HCT116 (cell line): Measurements from ENCODE around the gene CDK8. TPM values are rescaled to one million over a fixed set of nuclear protein-coding genes. Genes with fewer than 3 reads are reported as not detected.

Experiments used
- ATAC-seq: fragments of 200-7000 bp; cut with Tn5 transposase; 2 replicates; pipeline ENCODE4 v1.9.1; 2020; ENCODE audit warnings: mild to moderate bottlenecking, moderate library complexity
- BruUV-seq: library from RNA; stranded (reverse); fragments of 400-500 nt; replicated peaks from 2 replicates; lab custom pipeline; 2021; lab: Mats Ljungman, UMichigan
- CTCF ChIA-PET: fragments of 300-600 bp; sonication (Branson Sonifier 250); formaldehyde crosslinking; loops from one replicate; lab custom pipeline; 2021; ENCODE audit warnings: antibody characterized with exemption; lab: Charles Lee
- POLR2A ChIA-PET: fragments of 300-600, 350-600 bp; sonication (Branson Sonifier 250); formaldehyde crosslinking; loops from one replicate; lab custom pipeline; 2021; ENCODE audit warnings: antibody characterized with exemption; lab: Charles Lee
- RAD21 ChIA-PET, 2 experiments: fragments of 300-600 bp; sonication (Branson Sonifier 250); formaldehyde crosslinking; loops; one replicate each; lab custom pipeline; 2023; ENCODE audit warnings: low total read pairs in 2 of 2; ENCODE audit not compliant: uncharacterized antibody in 2 of 2, unreplicated experiment in 2 of 2, low non-redundant PET in 1 of 2; lab: Charles Lee
- DNase-seq: peaks from one replicate; pipeline ENCODE4 v3.0.0-alpha.2; 2010; ENCODE audit warnings: low read depth, low spot score
- H2AFZ ChIP-seq: fragments of 200-600 bp; shearing (Covaris generic), sonication (generic); 2 replicates; pipeline ENCODE4 v1.6.1; 2017; ENCODE audit warnings: low read depth, mixed run types, mixed read lengths, antibody characterized with exemption, low read length; ENCODE audit not compliant: poor library complexity, severe bottlenecking
- H3K27ac ChIP-seq: 2 replicates; pipeline ENCODE4 v1.5.1; 2012; ENCODE audit warnings: low read depth, low read length
- H3K27me3 ChIP-seq: fragments of 200-600 bp; sonication (generic); 2 replicates; pipeline ENCODE4 v1.6.1; 2016; ENCODE audit warnings: mixed run types, low read length, mixed read lengths; ENCODE audit not compliant: insufficient read depth
- H3K36me3 ChIP-seq, 2 experiments: fragments of 200-500 bp in 1 of 2; fragments of 200-600 bp in 1 of 2; sonication (Bioruptor generic) in 1 of 2; sonication (generic) in 1 of 2; 2 replicates each; pipeline versions ENCODE4 v1.5.1 to v1.6.1; 2014 to 2016; ENCODE audit warnings: low read length in 2 of 2, inconsistent platforms in 1 of 2, mixed read lengths in 1 of 2, mixed run types in 1 of 2; ENCODE audit not compliant: insufficient read depth in 2 of 2, control insufficient read depth in 1 of 2
- H3K4me1 ChIP-seq, 2 experiments: fragments of 200-600 bp in 1 of 2; sonication (generic) in 1 of 2; 2 replicates each; pipeline versions ENCODE4 v1.5.1 to v1.6.1; 2012 to 2017; ENCODE audit warnings: low read length in 2 of 2, inconsistent platforms in 1 of 2, mild to moderate bottlenecking in 1 of 2, mixed read lengths in 1 of 2, mixed run types in 1 of 2, moderate library complexity in 1 of 2; ENCODE audit not compliant: insufficient read depth in 2 of 2, control insufficient read depth in 1 of 2
- H3K4me2 ChIP-seq: fragments of 200-600 bp; sonication (generic); 2 replicates; pipeline ENCODE4 v1.6.1; 2017; ENCODE audit warnings: mixed run types, low read length, mixed read lengths
- H3K4me3 ChIP-seq, 2 experiments: fragments of 200-600 bp in 1 of 2; sonication (generic) in 1 of 2; replicated peaks in 1 of 2; 2 replicates each; pipeline ENCODE4 v1.5.1; 2011 to 2016; ENCODE audit warnings: low read length in 2 of 2, control low read depth in 1 of 2, low read depth in 1 of 2, mild to moderate bottlenecking in 1 of 2, mixed read lengths in 1 of 2, mixed run types in 1 of 2
- H3K79me2 ChIP-seq: fragments of 200-600 bp; sonication (generic); 2 replicates; pipeline ENCODE4 v1.6.1; 2017; ENCODE audit warnings: mild to moderate bottlenecking, mixed run types, low read length, moderate library complexity, mixed read lengths; ENCODE audit not compliant: insufficient read depth
- H3K9ac ChIP-seq: fragments of 200-600 bp; sonication (generic); 2 replicates; pipeline ENCODE4 v1.6.1; 2016; ENCODE audit warnings: low read length, mixed read lengths
- H3K9me2 ChIP-seq: fragments of 200-600 bp; sonication (generic), shearing (Covaris generic); 2 replicates; pipeline ENCODE4 v1.6.1; 2017; ENCODE audit warnings: mixed run types, mild to moderate bottlenecking, moderate library complexity; ENCODE audit not compliant: insufficient read depth
- H3K9me3 ChIP-seq, 2 experiments: fragments of 200-500 bp in 1 of 2; fragments of 200-600 bp in 1 of 2; sonication (Bioruptor generic) in 1 of 2; sonication (generic) in 1 of 2; 2 replicates each; pipeline ENCODE4 v1.6.1; 2014 to 2017; ENCODE audit warnings: low read length in 2 of 2, mixed read lengths in 2 of 2, inconsistent platforms in 1 of 2, low read depth in 1 of 2, mild to moderate bottlenecking in 1 of 2, mixed run types in 1 of 2, moderate library complexity in 1 of 2; ENCODE audit not compliant: control insufficient read depth in 1 of 2, insufficient read depth in 1 of 2
- H4K20me1 ChIP-seq: fragments of 200-600 bp; sonication (generic), shearing (Covaris generic); 2 replicates; pipeline ENCODE4 v1.6.1; 2017; ENCODE audit warnings: mixed run types, mild to moderate bottlenecking, moderate library complexity; ENCODE audit not compliant: insufficient read depth
- CEBPB ChIP-seq: IDR thresholded peaks from 2 replicates; pipeline ENCODE4 v1.6.1; 2012; ENCODE audit warnings: low read depth
- EGR1 ChIP-seq: IDR thresholded peaks from 2 replicates; pipeline ENCODE4 v1.6.1; 2012; ENCODE audit warnings: low read depth
- ELF1 ChIP-seq: IDR thresholded peaks from 2 replicates; pipeline ENCODE4 v1.6.1; 2012; ENCODE audit warnings: low read depth, borderline replicate concordance
- EZH2 ChIP-seq: fragments of 200-600 bp; sonication (generic); IDR thresholded peaks from 2 replicates; pipeline ENCODE4 v1.6.1; 2017; ENCODE audit warnings: antibody characterized with exemption, mixed run types
- FOSL1 ChIP-seq: IDR thresholded peaks from 2 replicates; pipeline ENCODE4 v1.6.1; 2012; ENCODE audit warnings: low read depth
- POLR2A ChIP-seq: IDR thresholded peaks from 2 replicates; pipeline ENCODE4 v1.7.0; 2011; ENCODE audit warnings: borderline replicate concordance; ENCODE audit not compliant: insufficient read depth, insufficient read length; ENCODE audit errors: extremely low read depth
- POLR2AphosphoS5 ChIP-seq: IDR thresholded peaks from 2 replicates; pipeline ENCODE4 v1.6.1; 2011; ENCODE audit warnings: mild to moderate bottlenecking, low read depth, low read length, moderate library complexity
- SIN3A ChIP-seq: IDR thresholded peaks from 2 replicates; pipeline ENCODE4 v1.6.1; 2012; ENCODE audit warnings: low read depth
- SP1 ChIP-seq: IDR thresholded peaks from 2 replicates; pipeline ENCODE4 v1.6.1; 2012; ENCODE audit warnings: low read depth
- SRF ChIP-seq: IDR thresholded peaks from 2 replicates; pipeline ENCODE4 v1.6.1; 2012; ENCODE audit warnings: low read depth
- TCF7L2 ChIP-seq: IDR thresholded peaks from 2 replicates; pipeline ENCODE4 v1.7.0; 2011; ENCODE audit warnings: borderline replicate concordance, inconsistent platforms; ENCODE audit not compliant: insufficient read depth, insufficient read length; ENCODE audit errors: extremely low read depth
- YY1 ChIP-seq: IDR thresholded peaks from 2 replicates; pipeline ENCODE4 v1.6.1; 2011; ENCODE audit warnings: low read length, low read depth, moderate library complexity, mild to moderate bottlenecking; ENCODE audit not compliant: insufficient replicate concordance; ENCODE audit errors: extremely low read depth
- ZFX ChIP-seq: fragments of 450-650 bp; IDR thresholded peaks from 2 replicates; pipeline ENCODE4 v1.6.1; 2017
- ZNF274 ChIP-seq: fragments of 200-500 bp; sonication (Bioruptor generic); IDR thresholded peaks from 2 replicates; pipeline ENCODE4 v1.6.1; 2014; ENCODE audit warnings: mild to moderate bottlenecking, low read depth, low read length, inconsistent platforms
- intact Hi-C: fragments of 100-400 bp; cut with micrococcal nuclease; formaldehyde crosslinking; loops from 2 replicates; pipeline ENCODE4 v1.10.0; 2022
- total RNA-seq: library from RNA; stranded (reverse); gene quantifications from one replicate; pipeline ENCODE4 v1.2.1, GENCODE V29; 2021; ENCODE audit not compliant: unreplicated experiment
- TF ChIP-seq, protein P1 (sequence below): IDR thresholded peaks from 2 replicates; pipeline ENCODE4 v1.6.1; 2011; ENCODE audit warnings: mild to moderate bottlenecking, low read length, moderate library complexity; ENCODE audit not compliant: insufficient replicate concordance; ENCODE audit errors: extremely low read depth
- TF ChIP-seq, protein P2 (sequence below): IDR thresholded peaks from 2 replicates; pipeline ENCODE4 v1.6.1; 2012
- TF ChIP-seq, protein P3 (sequence below): IDR thresholded peaks from 2 replicates; pipeline ENCODE4 v1.6.1; 2012
- TF ChIP-seq, protein P4 (sequence below), 3 experiments: fragments of 200-600 bp in 1 of 3; sonication (generic) in 1 of 3; IDR thresholded peaks in 2 of 3; conservative IDR thresholded peaks in 1 of 3; 2 replicates each; pipeline ENCODE4 v1.5.1; 2012 to 2017; ENCODE audit warnings: low read depth in 2 of 3, low read length in 2 of 3, antibody characterized with exemption in 1 of 3, borderline replicate concordance in 1 of 3, control low read depth in 1 of 3, mild to moderate bottlenecking in 1 of 3, mixed read lengths in 1 of 3, mixed run types in 1 of 3, moderate library complexity in 1 of 3; ENCODE audit not compliant: insufficient read depth in 1 of 3
- TF ChIP-seq, protein P5 (sequence below): IDR thresholded peaks from 2 replicates; pipeline ENCODE4 v1.6.1; 2012; ENCODE audit warnings: low read depth

Gene CDK8
- total RNA-seq, 1 experiment from 2014 or later: 23.8 TPM

DNA sequence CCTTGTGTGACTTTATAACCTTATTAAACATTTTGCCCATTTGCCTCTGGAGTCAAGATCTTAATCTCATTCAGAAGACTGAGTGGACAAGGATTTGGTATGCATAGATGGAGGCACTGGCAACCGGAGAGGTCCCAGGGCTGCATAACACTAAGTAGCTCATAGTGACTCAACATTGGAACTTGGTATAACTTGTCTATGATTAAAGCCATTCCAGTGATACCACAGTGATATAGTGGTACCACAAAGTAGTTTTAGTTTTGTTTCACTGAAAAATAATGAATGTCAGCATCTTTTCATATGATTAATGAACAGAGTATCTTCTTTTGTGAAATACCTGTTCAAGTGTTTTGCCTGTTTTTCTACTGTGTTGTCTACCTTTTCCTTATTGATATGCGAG lies 26.4 kb downstream of the CDK8 start:
- ChIA-PET RAD21 (no interaction called here), CTCF (no interaction called here), POLR2A (no interaction called here)
- intact Hi-C loops: no loop called here
- no peaks in the 10 kb centered on the region for H3K9me2 ChIP-seq
- no peaks in the 10 kb centered on the region; a peak in 1 of 4 replicates for H3K36me3 ChIP-seq
- H2AFZ ChIP-seq: no peak overlapping the region
- no peaks in the 10 kb centered on the region; the same call in 1 of the 2 replicates for H4K20me1 ChIP-seq
- H3K79me2 ChIP-seq: peaks cover 52% of the 10 kb centered on the region
- no TSS peak for BruUV-seq
- no peaks in the 10 kb centered on the region for H3K27me3 ChIP-seq
- no peaks in the 10 kb centered on the region for H3K4me1 ChIP-seq
- no peak overlapping the region for H3K9ac ChIP-seq
- DNase-seq: no peak
- no peak for ATAC-seq
- no peak overlapping the region for H3K27ac ChIP-seq
- no peak for TF ChIP-seq EZH2
- TF ChIP-seq, protein P1, sequence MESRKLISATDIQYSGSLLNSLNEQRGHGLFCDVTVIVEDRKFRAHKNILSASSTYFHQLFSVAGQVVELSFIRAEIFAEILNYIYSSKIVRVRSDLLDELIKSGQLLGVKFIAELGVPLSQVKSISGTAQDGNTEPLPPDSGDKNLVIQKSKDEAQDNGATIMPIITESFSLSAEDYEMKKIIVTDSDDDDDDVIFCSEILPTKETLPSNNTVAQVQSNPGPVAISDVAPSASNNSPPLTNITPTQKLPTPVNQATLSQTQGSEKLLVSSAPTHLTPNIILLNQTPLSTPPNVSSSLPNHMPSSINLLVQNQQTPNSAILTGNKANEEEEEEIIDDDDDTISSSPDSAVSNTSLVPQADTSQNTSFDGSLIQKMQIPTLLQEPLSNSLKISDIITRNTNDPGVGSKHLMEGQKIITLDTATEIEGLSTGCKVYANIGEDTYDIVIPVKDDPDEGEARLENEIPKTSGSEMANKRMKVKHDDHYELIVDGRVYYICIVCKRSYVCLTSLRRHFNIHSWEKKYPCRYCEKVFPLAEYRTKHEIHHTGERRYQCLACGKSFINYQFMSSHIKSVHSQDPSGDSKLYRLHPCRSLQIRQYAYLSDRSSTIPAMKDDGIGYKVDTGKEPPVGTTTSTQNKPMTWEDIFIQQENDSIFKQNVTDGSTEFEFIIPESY: no peak
- TF ChIP-seq EGR1: no peak
- TF ChIP-seq, protein P2, sequence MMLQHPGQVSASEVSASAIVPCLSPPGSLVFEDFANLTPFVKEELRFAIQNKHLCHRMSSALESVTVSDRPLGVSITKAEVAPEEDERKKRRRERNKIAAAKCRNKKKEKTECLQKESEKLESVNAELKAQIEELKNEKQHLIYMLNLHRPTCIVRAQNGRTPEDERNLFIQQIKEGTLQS: no peak
- TF ChIP-seq FOSL1: no peak
- no peak for TF ChIP-seq ZNF274
- no peak for TF ChIP-seq ZFX
- TF ChIP-seq YY1: no peak
- no peak for TF ChIP-seq SRF
- TF ChIP-seq, protein P3, sequence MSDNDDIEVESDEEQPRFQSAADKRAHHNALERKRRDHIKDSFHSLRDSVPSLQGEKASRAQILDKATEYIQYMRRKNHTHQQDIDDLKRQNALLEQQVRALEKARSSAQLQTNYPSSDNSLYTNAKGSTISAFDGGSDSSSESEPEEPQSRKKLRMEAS: no peak
- TF ChIP-seq, protein P4, sequence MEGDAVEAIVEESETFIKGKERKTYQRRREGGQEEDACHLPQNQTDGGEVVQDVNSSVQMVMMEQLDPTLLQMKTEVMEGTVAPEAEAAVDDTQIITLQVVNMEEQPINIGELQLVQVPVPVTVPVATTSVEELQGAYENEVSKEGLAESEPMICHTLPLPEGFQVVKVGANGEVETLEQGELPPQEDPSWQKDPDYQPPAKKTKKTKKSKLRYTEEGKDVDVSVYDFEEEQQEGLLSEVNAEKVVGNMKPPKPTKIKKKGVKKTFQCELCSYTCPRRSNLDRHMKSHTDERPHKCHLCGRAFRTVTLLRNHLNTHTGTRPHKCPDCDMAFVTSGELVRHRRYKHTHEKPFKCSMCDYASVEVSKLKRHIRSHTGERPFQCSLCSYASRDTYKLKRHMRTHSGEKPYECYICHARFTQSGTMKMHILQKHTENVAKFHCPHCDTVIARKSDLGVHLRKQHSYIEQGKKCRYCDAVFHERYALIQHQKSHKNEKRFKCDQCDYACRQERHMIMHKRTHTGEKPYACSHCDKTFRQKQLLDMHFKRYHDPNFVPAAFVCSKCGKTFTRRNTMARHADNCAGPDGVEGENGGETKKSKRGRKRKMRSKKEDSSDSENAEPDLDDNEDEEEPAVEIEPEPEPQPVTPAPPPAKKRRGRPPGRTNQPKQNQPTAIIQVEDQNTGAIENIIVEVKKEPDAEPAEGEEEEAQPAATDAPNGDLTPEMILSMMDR (IDR thresholded peaks at IDR 0.05 in 2 of 3, conservative IDR thresholded peaks at IDR 0.05 in 1 of 3; ENCODE audit: borderline replicate concordance in 1 of 3, insufficient read depth in 1 of 3, low read depth in 2 of 3, low read length in 2 of 3): no peak
- TF ChIP-seq, protein P5, sequence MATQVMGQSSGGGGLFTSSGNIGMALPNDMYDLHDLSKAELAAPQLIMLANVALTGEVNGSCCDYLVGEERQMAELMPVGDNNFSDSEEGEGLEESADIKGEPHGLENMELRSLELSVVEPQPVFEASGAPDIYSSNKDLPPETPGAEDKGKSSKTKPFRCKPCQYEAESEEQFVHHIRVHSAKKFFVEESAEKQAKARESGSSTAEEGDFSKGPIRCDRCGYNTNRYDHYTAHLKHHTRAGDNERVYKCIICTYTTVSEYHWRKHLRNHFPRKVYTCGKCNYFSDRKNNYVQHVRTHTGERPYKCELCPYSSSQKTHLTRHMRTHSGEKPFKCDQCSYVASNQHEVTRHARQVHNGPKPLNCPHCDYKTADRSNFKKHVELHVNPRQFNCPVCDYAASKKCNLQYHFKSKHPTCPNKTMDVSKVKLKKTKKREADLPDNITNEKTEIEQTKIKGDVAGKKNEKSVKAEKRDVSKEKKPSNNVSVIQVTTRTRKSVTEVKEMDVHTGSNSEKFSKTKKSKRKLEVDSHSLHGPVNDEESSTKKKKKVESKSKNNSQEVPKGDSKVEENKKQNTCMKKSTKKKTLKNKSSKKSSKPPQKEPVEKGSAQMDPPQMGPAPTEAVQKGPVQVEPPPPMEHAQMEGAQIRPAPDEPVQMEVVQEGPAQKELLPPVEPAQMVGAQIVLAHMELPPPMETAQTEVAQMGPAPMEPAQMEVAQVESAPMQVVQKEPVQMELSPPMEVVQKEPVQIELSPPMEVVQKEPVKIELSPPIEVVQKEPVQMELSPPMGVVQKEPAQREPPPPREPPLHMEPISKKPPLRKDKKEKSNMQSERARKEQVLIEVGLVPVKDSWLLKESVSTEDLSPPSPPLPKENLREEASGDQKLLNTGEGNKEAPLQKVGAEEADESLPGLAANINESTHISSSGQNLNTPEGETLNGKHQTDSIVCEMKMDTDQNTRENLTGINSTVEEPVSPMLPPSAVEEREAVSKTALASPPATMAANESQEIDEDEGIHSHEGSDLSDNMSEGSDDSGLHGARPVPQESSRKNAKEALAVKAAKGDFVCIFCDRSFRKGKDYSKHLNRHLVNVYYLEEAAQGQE: no peak
- TF ChIP-seq SIN3A: no peak
- TF ChIP-seq ELF1: no peak
- no peak for TF ChIP-seq SP1
- TF ChIP-seq POLR2A: no peak
- no peak for TF ChIP-seq CEBPB
- no peak for TF ChIP-seq TCF7L2
- TF ChIP-seq POLR2AphosphoS5: no peak
- no peak overlapping the region for H3K4me3 ChIP-seq
- no peak overlapping the region for H3K4me2 ChIP-seq
- no peaks in the 10 kb centered on the region for H3K9me3 ChIP-seq
